ENCODE results near the gene LHX3.
A peak's percentile ranks its signal among the peaks of the same experiment; 100 is the strongest.

The LHX3 gene

DNA sequence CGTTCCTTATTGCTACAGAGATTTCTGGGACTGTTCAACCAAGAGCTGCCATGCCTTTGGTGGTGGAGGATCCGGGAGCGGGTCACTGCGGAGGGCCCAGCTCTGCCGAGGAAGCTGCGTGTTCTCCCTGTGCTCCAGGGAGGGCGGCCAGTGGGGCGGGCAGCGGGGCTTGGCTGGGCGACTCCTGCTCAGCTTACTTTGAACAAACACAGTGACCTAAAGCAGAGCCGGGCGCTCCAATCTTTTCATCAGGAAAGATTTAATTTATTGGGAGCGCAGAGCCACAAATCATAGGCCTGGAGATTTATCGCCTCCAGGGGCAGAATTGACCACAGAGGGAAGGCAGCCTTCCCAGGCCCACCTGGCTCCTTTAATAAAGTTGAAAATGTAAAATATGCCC is 27.7 kb downstream of the LHX3 start:
- DNase-seq (ENCODE audit: low spot score): no peak

DNA sequence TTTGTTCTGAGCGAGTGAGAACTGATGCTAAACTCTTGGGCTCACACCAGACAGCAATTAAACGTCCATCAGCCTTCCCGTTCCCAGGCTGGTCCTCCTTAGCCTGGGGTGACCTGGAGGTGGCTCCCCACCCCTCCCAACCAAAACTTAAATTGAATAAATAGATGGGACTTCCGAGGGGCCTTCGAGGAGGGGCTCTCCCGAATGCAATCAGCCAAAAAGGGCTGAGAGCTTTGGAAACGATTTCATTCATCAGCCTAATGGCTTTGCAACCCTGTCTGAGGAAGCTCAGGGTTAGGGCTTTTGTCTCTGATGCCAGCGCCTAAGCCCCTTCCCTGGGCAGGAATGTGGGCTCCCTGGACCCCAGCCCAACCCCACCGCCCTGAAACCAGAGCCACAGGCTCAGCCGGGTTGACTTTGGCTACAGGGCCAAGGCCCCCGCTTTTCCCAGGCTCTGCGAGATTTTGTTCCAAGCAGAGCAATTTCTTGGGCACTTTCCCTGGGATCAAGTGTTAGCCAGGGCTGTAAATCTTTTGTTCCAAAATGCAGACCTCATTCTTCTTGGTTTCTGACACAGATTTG is 29.2 kb downstream of the LHX3 start:
- DNase-seq (ENCODE audit: low spot score): no peak

- DNase-seq (ENCODE audit: low spot score): no peak
These were observed 29.9 kb downstream of the LHX3 start for GRCh38 chr9:136174779-136175615.

DNA sequence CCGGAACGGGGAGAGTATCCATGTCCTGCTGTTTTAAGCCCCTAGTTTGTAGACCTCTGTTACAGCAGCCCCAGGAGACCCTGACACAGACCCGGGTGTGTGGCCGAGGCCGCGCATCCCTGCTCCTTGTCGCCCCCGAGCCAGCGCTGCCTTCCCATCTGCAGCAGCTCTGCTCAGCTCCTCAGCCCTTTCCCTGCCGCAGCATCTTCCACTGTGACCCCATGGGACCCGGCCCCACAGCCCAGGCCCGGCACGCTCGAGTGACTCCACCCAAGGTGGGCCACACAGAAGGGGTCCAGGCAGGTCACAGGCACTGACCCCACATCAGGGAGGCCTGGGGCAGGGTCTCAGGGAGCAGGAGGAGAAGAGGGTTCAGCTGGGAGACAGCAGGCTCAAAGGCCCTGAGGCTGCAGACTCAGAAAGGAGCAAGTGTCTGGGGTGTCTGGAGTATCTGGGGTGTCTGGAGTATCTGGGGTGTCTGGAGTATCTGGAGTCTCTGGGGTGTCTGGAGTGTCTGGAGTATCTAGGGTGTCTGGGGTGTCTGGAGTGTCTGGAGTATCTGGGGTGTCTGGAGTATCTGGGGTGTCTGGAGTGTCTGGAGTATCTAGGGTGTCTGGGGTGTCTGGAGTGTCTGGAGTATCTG is 31.2 kb downstream of the LHX3 start:
- DNase-seq (ENCODE audit: low spot score): no peak

GRCh38 chr9:136172412-136173079 is 32.4 kb downstream of the LHX3 start:
- DNase-seq (ENCODE audit: low spot score): no peak

GRCh38 chr9:136171801-136172411 is 33.0 kb downstream of the LHX3 start:
- DNase-seq (ENCODE audit: low spot score): no peak

DNA sequence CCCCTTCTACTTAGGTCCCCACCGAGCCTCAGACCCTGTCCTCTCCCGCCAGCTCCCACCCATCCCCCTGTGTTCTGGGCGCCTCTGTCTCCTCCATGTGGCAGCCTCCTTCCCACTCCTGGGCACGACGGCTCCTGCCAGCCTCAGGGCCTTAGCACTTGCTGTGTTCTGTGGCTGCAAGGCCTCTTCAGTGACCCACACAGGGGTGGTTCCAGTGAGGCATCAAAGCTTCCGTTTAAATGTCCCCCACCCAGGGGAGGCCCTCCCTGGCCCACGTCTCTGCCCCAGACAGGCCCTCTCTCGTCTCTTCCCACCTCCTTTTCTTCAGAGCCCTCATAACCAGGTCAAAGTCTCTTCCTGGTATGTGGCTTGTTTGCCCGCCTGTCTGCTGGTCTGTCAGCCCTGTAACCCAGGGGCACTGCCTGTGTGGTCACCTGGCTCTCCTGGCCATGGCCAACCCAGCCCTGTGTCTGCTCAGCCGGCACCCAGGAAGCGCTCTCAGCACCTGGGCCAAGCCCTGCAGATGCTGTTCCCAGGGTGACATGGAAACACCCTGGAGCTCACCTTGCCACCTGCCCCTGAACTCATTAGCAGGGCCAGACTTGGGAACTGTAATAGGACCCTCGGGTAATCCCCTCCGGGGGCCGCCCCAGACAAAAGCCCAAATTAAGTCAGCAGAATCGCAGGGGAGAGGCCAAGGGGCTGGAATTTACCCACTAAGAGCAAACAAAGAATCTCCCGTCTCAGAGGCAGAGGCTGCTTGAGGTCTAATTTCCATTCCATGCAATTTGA is 33.7 kb downstream of the LHX3 start:
- peak; percentile 87 for DNase-seq (ENCODE audit: low spot score)

DNA sequence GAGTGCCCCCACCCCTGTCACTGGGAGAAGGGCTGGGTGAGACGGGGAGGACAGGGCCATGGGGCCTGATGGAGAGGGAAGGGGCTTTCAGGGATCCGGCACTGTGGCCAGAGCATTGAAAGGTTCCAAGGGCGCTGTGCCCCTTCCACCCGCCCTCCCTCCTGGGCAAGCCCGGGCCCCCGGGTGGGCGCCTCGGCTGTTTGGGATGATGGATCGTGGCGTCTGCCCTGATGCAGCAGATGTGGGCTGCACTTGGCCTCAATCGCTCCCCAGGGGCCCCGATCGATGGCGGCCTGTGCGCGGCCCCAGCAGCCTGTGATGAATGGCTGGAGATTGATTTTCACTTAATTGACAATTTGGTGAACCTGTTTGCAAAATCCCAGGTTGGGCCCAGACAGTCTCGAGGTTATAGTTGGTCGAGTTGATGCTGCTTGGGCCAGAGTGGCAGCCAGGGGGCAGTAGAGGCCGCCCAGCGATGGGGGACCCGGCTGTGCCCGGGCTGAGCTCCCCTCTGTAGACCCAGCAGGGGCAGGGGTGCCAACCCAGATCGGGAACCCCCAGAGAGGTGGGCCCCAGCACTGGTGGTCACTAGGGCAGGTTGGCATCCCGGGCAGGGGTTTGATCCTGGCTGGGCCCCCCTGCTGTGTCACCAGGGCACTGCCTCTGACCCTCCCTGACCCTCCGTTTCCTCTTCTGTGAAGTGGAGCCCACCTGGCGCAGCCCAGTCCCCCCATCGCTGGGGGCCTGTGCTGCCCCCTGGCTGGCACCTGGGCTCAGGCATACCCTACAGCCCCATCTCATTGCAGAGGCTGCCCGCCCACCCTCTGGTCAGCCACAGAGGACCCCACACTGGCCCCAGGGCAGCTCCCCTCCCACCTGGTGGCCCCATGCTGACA is 34.7 kb downstream of the LHX3 start:
- peak; percentile 85 for DNase-seq (ENCODE audit: low spot score)

DNA sequence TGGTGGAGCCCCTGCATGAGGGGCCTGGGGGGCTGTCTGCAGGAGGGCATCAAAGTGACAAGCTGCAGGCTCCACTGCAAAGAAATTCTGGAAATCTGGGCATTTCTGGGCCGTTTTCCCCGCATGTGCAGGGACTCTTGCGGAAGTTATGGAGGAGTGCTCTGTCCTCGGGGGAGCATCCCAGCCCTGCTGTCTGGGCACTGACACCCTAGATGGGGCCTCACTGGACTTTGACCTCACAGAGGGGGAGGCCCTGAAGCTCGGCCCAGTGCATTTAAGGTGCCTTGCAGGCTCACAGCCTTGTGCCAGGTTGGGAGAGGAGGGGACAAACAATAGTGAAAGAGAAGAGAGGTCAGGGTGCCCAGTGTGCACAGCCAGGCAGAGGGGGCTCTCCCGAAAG is 35.4 kb downstream of the LHX3 start:
- DNase-seq (ENCODE audit: low spot score): no peak

- DNase-seq (ENCODE audit: low spot score): no peak
These were observed 41.6 kb downstream of the LHX3 start for GRCh38 chr9:136163248-136163850.

GRCh38 chr9:136160995-136161610 is 43.8 kb downstream of the LHX3 start:
- no peak for DNase-seq (ENCODE audit: low spot score)

DNA sequence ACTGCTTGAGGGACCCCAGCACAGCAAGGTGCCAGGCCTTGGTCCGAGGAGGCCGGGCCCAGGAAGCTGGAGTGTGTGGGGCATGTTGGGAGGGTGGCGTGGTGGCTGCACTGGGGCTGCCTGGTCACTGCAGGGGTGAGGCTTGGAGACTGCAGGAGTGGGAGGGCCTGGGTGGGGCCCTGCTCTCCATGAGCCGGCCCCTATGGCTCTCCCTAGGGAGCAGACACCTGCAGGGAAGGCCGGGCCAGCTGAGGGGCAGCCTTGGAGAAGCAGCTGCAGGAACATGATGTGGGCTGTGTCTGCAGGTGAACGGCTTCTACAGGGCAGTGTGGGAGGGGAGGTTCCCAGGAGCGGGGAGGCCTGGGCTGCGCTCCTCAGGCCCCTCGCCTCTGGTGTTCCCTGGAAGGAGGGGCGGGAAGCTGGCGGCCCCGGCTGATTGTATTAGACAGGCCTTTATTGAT is 44.5 kb downstream of the LHX3 start:
- no peak for DNase-seq (ENCODE audit: low spot score)

- DNase-seq (ENCODE audit: low spot score): no peak
These were observed 45.1 kb downstream of the LHX3 start for GRCh38 chr9:136159851-136160250.

DNA sequence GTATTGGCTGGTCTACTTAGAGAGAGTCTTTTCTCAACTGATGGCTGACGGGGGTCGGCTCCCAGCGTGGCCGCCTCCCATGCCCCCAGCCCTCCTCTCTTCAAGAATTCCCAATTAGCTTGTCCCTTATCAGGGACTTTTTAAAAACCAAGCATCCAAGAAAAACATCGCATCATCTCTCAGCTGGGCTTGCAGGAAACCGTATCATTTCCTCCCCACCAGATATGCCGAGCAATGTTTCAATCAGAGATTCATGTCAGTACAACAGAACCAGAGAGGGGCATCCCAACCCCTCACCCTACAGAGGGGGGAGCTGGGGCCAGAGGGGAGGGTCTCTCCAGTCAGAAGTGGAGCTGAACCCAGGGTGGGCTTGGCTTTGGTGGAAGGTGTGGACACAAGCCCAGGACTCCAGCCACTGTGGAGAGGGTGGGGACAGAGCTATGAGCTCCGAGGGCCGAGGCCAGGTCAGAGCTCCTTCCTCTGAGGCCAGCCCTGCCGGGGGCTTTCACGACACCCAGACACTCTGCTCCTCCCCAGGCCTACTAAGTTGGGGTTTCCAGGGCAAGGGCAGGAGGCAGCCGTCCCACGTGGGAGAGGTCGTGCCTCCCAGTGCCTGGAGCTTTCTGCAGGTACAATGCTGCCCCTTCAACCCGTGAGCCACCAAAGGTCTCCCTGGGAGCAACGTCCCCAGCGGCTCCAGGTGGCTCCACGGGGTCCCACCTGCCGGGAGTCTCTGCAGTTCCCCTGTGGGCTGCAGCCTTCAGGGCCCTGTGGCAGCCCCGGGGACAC is 47.3 kb downstream of the LHX3 start:
- no peak for DNase-seq (ENCODE audit: low spot score)

DNA sequence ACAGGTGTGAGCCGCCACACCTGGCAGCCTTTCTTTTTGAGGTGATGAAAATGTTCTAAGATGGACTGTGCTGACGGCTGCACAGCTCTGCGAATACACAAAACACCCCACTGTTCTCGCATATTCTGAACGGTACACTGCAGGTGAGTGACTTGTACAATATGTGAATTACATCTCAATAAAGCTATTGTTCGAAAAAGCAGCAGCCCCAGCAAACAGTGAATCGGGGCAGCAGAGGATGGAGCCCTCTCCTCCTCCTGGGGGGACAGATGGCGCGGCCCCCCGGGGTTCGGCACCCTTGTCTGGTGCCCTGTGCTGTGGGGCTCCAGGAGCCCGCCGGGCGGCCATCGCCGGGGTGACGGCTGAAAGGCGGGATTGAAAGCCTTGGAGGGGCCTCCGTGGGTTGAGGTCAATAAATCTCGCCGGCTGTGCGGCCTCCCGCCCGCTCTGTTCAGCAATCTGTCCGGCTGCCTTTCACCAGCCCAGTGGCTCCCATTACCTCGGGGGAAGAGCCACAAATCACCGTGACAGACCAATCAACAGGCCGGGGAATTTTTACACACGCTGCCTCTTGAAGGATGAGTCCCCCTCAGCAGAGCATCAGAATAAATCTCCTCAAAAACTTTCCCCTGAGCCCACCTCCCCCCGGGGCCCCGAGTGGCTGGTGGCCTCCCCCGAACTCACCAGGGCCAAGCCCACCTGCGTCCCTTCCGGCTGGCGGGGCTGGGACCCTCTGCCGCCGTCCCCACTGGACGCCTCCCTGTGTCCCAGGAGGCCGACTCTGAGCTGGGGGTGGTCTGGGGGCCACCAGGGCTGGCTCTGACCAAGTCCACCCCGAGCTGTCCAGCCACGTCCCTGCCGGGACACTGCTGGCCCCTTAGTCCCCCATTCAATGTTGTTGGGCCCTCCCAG is 48.5 kb downstream of the LHX3 start:
- no peak for DNase-seq (ENCODE audit: low spot score)

GRCh38 chr9:136155576-136155975 is 49.4 kb downstream of the LHX3 start:
- no peak for DNase-seq (ENCODE audit: low spot score)

GRCh38 chr9:136154943-136155342 is 50.0 kb downstream of the LHX3 start:
- DNase-seq (ENCODE audit: low spot score): no peak
